Measurements from ENCODE around the gene ELMO1.

- TF ChIP-seq CTCF (IDR thresholded peaks at IDR 0.05 in 2 of 3, conservative IDR thresholded peaks at IDR 0.05 in 1 of 3; ENCODE audit: borderline replicate concordance in 1 of 3, insufficient read depth in 1 of 3, low read depth in 2 of 3, low read length in 2 of 3) (no peak), ATF3 (IDR thresholded peaks at IDR 0.05) (no peak), POLR2A (IDR thresholded peaks at IDR 0.05; ENCODE audit: borderline replicate concordance, extremely low read depth, insufficient read depth, insufficient read length) (no peak)
Measured at GRCh38 chr7:37112218-37112617, 336.4 kb downstream of the ELMO1 start.
